ENCODE measurements around the gene IL17RC.

DNA sequence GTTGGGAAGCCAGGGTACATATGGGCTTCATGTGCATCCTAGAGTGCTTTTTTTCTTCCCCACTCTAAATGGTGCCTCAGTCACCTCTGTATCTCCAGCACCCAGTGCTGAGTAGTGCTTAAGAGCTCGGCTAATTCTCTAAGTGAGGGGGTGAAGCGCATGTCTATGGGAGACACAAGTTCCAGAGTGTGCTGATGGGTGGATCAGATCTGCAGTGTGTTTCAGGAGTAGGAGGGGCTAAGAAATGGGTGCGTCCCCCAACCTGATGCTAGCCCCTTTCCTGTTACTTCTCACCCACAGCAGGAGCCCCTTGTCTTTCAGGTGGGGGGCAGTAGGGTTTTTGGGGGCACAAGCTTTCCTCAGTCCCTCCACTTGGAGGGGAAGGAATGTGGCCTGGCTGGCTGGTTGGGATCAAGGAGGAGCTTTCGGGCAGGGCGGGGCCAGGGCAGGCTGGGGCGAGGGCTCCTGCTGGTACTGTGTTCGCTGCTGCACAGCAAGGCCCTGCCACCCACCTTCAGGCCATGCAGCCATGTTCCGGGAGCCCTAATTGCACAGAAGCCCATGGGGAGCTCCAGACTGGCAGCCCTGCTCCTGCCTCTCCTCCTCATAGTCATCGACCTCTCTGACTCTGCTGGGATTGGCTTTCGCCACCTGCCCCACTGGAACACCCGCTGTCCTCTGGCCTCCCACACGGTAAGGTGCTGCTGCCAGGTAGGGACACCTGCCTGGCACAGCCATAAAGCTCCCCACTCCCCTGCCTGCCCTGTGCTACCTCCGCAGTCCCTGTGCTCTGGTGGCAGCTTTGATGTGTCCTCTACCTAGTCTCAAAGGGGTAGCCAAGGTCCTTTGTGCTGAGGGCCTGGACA, 14.3 kb upstream of the IL17RC start, which contains the start of gene IL17RE:
- TF ChIP-seq, protein P1, sequence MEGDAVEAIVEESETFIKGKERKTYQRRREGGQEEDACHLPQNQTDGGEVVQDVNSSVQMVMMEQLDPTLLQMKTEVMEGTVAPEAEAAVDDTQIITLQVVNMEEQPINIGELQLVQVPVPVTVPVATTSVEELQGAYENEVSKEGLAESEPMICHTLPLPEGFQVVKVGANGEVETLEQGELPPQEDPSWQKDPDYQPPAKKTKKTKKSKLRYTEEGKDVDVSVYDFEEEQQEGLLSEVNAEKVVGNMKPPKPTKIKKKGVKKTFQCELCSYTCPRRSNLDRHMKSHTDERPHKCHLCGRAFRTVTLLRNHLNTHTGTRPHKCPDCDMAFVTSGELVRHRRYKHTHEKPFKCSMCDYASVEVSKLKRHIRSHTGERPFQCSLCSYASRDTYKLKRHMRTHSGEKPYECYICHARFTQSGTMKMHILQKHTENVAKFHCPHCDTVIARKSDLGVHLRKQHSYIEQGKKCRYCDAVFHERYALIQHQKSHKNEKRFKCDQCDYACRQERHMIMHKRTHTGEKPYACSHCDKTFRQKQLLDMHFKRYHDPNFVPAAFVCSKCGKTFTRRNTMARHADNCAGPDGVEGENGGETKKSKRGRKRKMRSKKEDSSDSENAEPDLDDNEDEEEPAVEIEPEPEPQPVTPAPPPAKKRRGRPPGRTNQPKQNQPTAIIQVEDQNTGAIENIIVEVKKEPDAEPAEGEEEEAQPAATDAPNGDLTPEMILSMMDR (IDR thresholded peaks at IDR 0.05), result no peak
- TF ChIP-seq POLR2A (IDR thresholded peaks at IDR 0.05), result peak; percentile 28 to 72 (median 72)

Measured in body of pancreas (tissue), 4 donors.